K562 (cell line): ENCODE data around the gene GATAD2B. TPM values are rescaled to one million over a fixed set of nuclear protein-coding genes. Genes with fewer than 3 reads are reported as not detected.

Experiments used
- ATAC-seq: fragments of 200-7000 bp; cut with Tn5 transposase; 3 replicates; pipeline ENCODE4 v1.9.1; 2020; ENCODE audit warnings: moderate library complexity
- BruUV-seq: library from RNA; stranded (reverse); fragments of 400-500 nt; replicated peaks from 2 replicates; lab custom pipeline; 2021; lab: Mats Ljungman, UMichigan
- CTCF ChIA-PET: fragments of 300-600 bp; formaldehyde crosslinking; extraction: SDS; loops from one replicate; lab custom pipeline; 2021; ENCODE audit warnings: low intra/inter-chr PET ratio; lab: Yijun Ruan, JAX
- POLR2A ChIA-PET: fragments of 300-600, 350-650 bp; sonication (Branson Sonifier 250); formaldehyde crosslinking; extraction: SDS; loops from one replicate; lab custom pipeline; 2021; ENCODE audit warnings: antibody characterized with exemption, inconsistent platforms; lab: Yijun Ruan, JAX
- DNase-seq, 4 experiments: peaks; one replicate each; pipeline versions ENCODE4 v3.0.0 to v3.0.0-alpha.2; 2011 to 2018; ENCODE audit warnings: low spot score in 3 of 4, mixed read lengths in 3 of 4; ENCODE audit errors: extremely low read depth in 1 of 4
- FAIRE-seq: peaks from 2 replicates; lab custom pipeline; 2011; peaks lifted over from hg19 to GRCh38; lab: Jason Lieb, UNC
- H2AFZ ChIP-seq: 2 replicates; pipeline ENCODE4 v1.6.0; 2011; ENCODE audit warnings: low read depth, low read length, control low read depth, inconsistent platforms
- H3K27ac ChIP-seq: fragments of 200-600 bp; 3 replicates; pipeline ENCODE4 v1.8.0; 2011; ENCODE audit warnings: low read depth, mild to moderate bottlenecking, control low read depth, inconsistent platforms, low read length, moderate library complexity, mixed read lengths; ENCODE audit errors: extremely low read depth
- H3K27me3 ChIP-seq, 2 experiments: fragments of 300-600 bp in 1 of 2; 2 replicates in 1 of 2; 3 replicates in 1 of 2; pipeline versions ENCODE4 v1.6.0 to v1.8.0; 2011; ENCODE audit warnings: inconsistent platforms in 2 of 2, low read length in 2 of 2, mild to moderate bottlenecking in 1 of 2, mixed read lengths in 1 of 2, moderate library complexity in 1 of 2; ENCODE audit not compliant: control insufficient read depth in 2 of 2, insufficient read depth in 2 of 2
- H3K36me3 ChIP-seq: fragments of 300-600 bp; 3 replicates; pipeline ENCODE4 v1.8.0; 2011; ENCODE audit warnings: mild to moderate bottlenecking, low read length, inconsistent platforms; ENCODE audit not compliant: control insufficient read depth, insufficient read depth
- H3K4me1 ChIP-seq, 2 experiments: fragments of 200-600 bp in 1 of 2; replicated peaks in 1 of 2; 2 replicates in 1 of 2; 3 replicates in 1 of 2; pipeline versions ENCODE4 v1.5.1 to v1.8.0; 2011; ENCODE audit warnings: inconsistent platforms in 2 of 2, low read length in 2 of 2, mild to moderate bottlenecking in 1 of 2, mixed read lengths in 1 of 2, moderate library complexity in 1 of 2; ENCODE audit not compliant: control insufficient read depth in 2 of 2, insufficient read depth in 2 of 2
- H3K4me2 ChIP-seq: 2 replicates; pipeline ENCODE4 v1.6.1; 2011; ENCODE audit warnings: low read length, control low read depth, inconsistent platforms, mixed read lengths; ENCODE audit not compliant: insufficient read depth
- H3K4me3 ChIP-seq: fragments of 200-600 bp; sonication (generic), shearing (Covaris generic); 2 replicates; pipeline ENCODE4 v1.5.1; 2016; ENCODE audit warnings: control low read depth, inconsistent platforms
- H3K79me2 ChIP-seq: fragments of 200-600 bp; 3 replicates; pipeline ENCODE4 v1.8.0; 2011; ENCODE audit warnings: low read length, inconsistent platforms; ENCODE audit not compliant: control insufficient read depth, insufficient read depth
- H3K9ac ChIP-seq, 2 experiments: 2 replicates each; pipeline versions ENCODE4 v1.6.0 to v1.6.1; 2011; ENCODE audit warnings: low read depth in 2 of 2, low read length in 2 of 2, control low read depth in 1 of 2, inconsistent platforms in 1 of 2, mild to moderate bottlenecking in 1 of 2, mixed read lengths in 1 of 2; ENCODE audit not compliant: insufficient read depth in 1 of 2
- H3K9me1 ChIP-seq: one replicate; pipeline ENCODE4 v1.6.0; 2011; ENCODE audit warnings: inconsistent platforms, mild to moderate bottlenecking, low read length, moderate library complexity; ENCODE audit not compliant: control insufficient read depth, insufficient read depth
- H3K9me3 ChIP-seq: replicated peaks from 2 replicates; pipeline ENCODE4 v1.5.1; 2011; ENCODE audit warnings: low read depth, low read length, inconsistent platforms; ENCODE audit not compliant: control insufficient read depth, insufficient read depth
- H4K20me1 ChIP-seq: replicated peaks from 2 replicates; pipeline ENCODE4 v1.6.1; 2011; ENCODE audit warnings: low read length, inconsistent platforms, mixed read lengths; ENCODE audit not compliant: control insufficient read depth, insufficient read depth
- AFF4 ChIP-seq: sonication (generic); formaldehyde crosslinking; IDR thresholded peaks from 2 replicates; pipeline ENCODE4 v1.8.0; 2023; ENCODE audit warnings: mild to moderate bottlenecking, missing genetic modification reagents
- CREBBP ChIP-seq: IDR thresholded peaks from one replicate; pipeline ENCODE4 v1.6.1; 2012; ENCODE audit warnings: low read depth, mild to moderate bottlenecking, control low read depth, inconsistent platforms, low read length
- E2F5 ChIP-seq: sonication (generic); formaldehyde crosslinking; IDR thresholded peaks from 2 replicates; pipeline ENCODE4 v1.8.0; 2022; ENCODE audit warnings: mild to moderate bottlenecking, missing genetic modification reagents
- HDAC1 ChIP-seq, 2 experiments: fragments of 450-650 bp; IDR thresholded peaks; 2 replicates each; pipeline ENCODE4 v1.6.1; 2016 to 2017; ENCODE audit warnings: inconsistent platforms in 1 of 2, mild to moderate bottlenecking in 1 of 2, moderate library complexity in 1 of 2
- IFI16 ChIP-seq: fragments of 250-450 bp; sonication (Bioruptor Pico); IDR thresholded peaks from 2 replicates; pipeline ENCODE4 v2.1.2; 2022; ENCODE audit warnings: mild to moderate bottlenecking, inconsistent platforms
- PBX2 ChIP-seq, 2 experiments: IDR thresholded peaks in 1 of 2; conservative IDR thresholded peaks in 1 of 2; 2 replicates each; pipeline ENCODE4 v1.6.1; 2016; ENCODE audit warnings: low read depth in 2 of 2, mild to moderate bottlenecking in 1 of 2, missing compliant biosample characterization in 1 of 2, missing genetic modification characterization in 1 of 2, moderate library complexity in 1 of 2
- PTTG1 ChIP-seq: fragments of 450-650 bp; IDR thresholded peaks from 2 replicates; pipeline ENCODE4 v1.6.1; 2016; ENCODE audit warnings: low read depth, mild to moderate bottlenecking, missing genetic modification characterization, missing compliant biosample characterization
- RBM14 ChIP-seq: fragments of 200-400 bp; formaldehyde crosslinking; IDR thresholded peaks from 2 replicates; pipeline ENCODE4 v1.6.1; 2018; ENCODE audit warnings: low read depth, mild to moderate bottlenecking, low read length, moderate library complexity, borderline replicate concordance; ENCODE audit not compliant: insufficient read depth
- ZNF263 ChIP-seq: sonication (generic); formaldehyde crosslinking; IDR thresholded peaks from 2 replicates; pipeline ENCODE4 v1.8.0; 2022; ENCODE audit warnings: mild to moderate bottlenecking, missing genetic modification reagents, borderline replicate concordance
- ZNF583 ChIP-seq: fragments of 250-450 bp; sonication (Bioruptor Pico); IDR thresholded peaks from 2 replicates; pipeline ENCODE4 v1.4.0; 2020
- ZNF79 ChIP-seq: fragments of 250-450 bp; sonication (Bioruptor Pico); IDR thresholded peaks from 2 replicates; pipeline ENCODE4 v1.4.0; 2020; ENCODE audit warnings: low read depth, mild to moderate bottlenecking, moderate library complexity
- WGBS: fragments of 100-300 bp; shearing (Covaris generic); methylation state at CpG from one replicate; pipeline ENCODE4 v1.1.6; 2016; ENCODE audit warnings: low coverage, mixed read lengths; ENCODE audit not compliant: insufficient coverage; ENCODE audit errors: missing lambda C conversion rate; 5-methylcytosine and 5-hydroxymethylcytosine counted together
- in situ Hi-C: fragments of 300-500 bp; cut with MboI; formaldehyde crosslinking; loops from 4 replicates; pipeline ENCODE4 v1.15.0; 2018; ENCODE audit warnings: inconsistent platforms, mixed read lengths
- intact Hi-C: fragments of 100-400 bp; cut with micrococcal nuclease; formaldehyde crosslinking; loops from 2 replicates; pipeline ENCODE4 v1.14.2; 2022
- polyA plus RNA-seq, 8 experiments: library from polyadenylated mRNA; depleted of rRNA in 4 of 8; stranded (reverse) in 5 of 8; unstranded in 3 of 8; fragments of >200 nt; fragmentation: Nextera tagmentation in 2 of 8; fragmentation: Illumina TruSeq in 1 of 8; extraction: Ambion mirVana in 2 of 8; extraction: Trizol in 1 of 8; gene quantifications; 2 replicates each; pipeline versions ENCODE4 v1.2.1 to v1.2.3, GENCODE V29; 2011 to 2014; ENCODE audit warnings: inconsistent platforms in 1 of 8, missing spikeins in 1 of 8
- total RNA-seq, 7 experiments: library from RNA; depleted of rRNA in 6 of 7; stranded (reverse); fragments of >200 nt in 6 of 7; fragmentation: Illumina TruSeq in 2 of 7; extraction: Trizol in 2 of 7; gene quantifications; 2 replicates each; pipeline versions ENCODE4 v1.2.1 to v1.2.3, GENCODE V29; 2011 to 2021; ENCODE audit warnings: low replicate concordance in 1 of 7

The GATAD2B gene
- total and polyA plus RNA-seq, 9 of the 15 experiments (the other 6 are each of a cell fraction or from before 2014, with no cell fraction given), result 1.5 to 40.2 (median 4.9) TPM

GRCh38 chr1:153833171-153833570, 89.6 kb downstream of the GATAD2B start:
- FAIRE-seq, result no peak
- H3K9me1 ChIP-seq, result no peaks in the 10 kb centered on the region
- TF ChIP-seq HDAC1 (IDR thresholded peaks at IDR 0.05), result no peak
- TF ChIP-seq PBX2 (CRISPR knock-in tag; IDR thresholded peaks at IDR 0.05; ENCODE audit: low read depth), result no peak
- TF ChIP-seq PBX2 (tag; conservative IDR thresholded peaks at IDR 0.05; ENCODE audit: low read depth), result no peak
- TF ChIP-seq AFF4 (CRISPR knock-in tag), result no peak
- no peak for TF ChIP-seq CREBBP
- no peak for TF ChIP-seq ZNF263 (CRISPR knock-in tag)
- TF ChIP-seq E2F5 (CRISPR knock-in tag), result no peak
- no peak for TF ChIP-seq IFI16
- TF ChIP-seq ZNF583 (CRISPR knock-in tag), result no peak
- no peak for TF ChIP-seq ZNF79 (CRISPR knock-in tag)
- TF ChIP-seq RBM14, result no peak
- no peak for TF ChIP-seq PTTG1 (tag)
- TF ChIP-seq, all 486 proteins: peak for 0
- no peak overlapping the region for H3K27ac ChIP-seq
- peaks cover 4% of the 10 kb centered on the region; the same call in 2 of the 3 replicates for H3K36me3 ChIP-seq
- peaks cover 47% of the 10 kb centered on the region for H3K79me2 ChIP-seq
- no peak overlapping the region for H3K9ac ChIP-seq
- no TSS peak for BruUV-seq
- no peaks in the 10 kb centered on the region for H3K27me3 ChIP-seq
- 71% methylated on average over 3 of the region's 3 CpGs for WGBS
- in situ Hi-C loops, result no loop called here
- H3K9me3 ChIP-seq, result no peaks in the 10 kb centered on the region
- no peak for DNase-seq
- no peak overlapping the region for H3K4me2 ChIP-seq
- intact Hi-C loops, result no loop called here
- H3K4me1 ChIP-seq, result peaks cover 0 to 3% of the 10 kb centered on the region in 2 experiments; a peak in 1 of 5 replicates
- H3K4me3 ChIP-seq, result no peak overlapping the region
- ChIA-PET POLR2A (interaction anchor here (0.7 to 1.0 kb wide), 2 partner anchors 17 to 36 kb away, joined by 3 to 4 read pairs; no protein-coding TSS in a partner anchor), CTCF (no interaction called here)
- no peak overlapping the region for H2AFZ ChIP-seq
- no peak for ATAC-seq
- H4K20me1 ChIP-seq, result no peaks in the 10 kb centered on the region; the same call in 1 of the 2 replicates
